Retinal pigment epithelial cell (primary cell): Measurements from ENCODE around the gene SELENOF.

Experiments
- DNase-seq: peaks from one replicate; pipeline ENCODE4 v3.0.0-alpha.2; 2010; ENCODE audit warnings: low read depth
- H3K4me3 ChIP-seq: 2 replicates; pipeline ENCODE4 v1.5.1; 2011; ENCODE audit warnings: mild to moderate bottlenecking, low read length, control low read depth, moderate library complexity
- CTCF ChIP-seq: conservative IDR thresholded peaks from 2 replicates; pipeline ENCODE4 v1.5.1; 2011; ENCODE audit warnings: low read depth, low read length, control low read depth, inconsistent platforms

Gene SELENOF

GRCh38 chr1:86938450-86938849 lies 24.5 kb upstream of the SELENOF start:
- no peak for DNase-seq
- TF ChIP-seq CTCF: no peak
- H3K4me3 ChIP-seq: no peak overlapping the region

- DNase-seq: no peak
Observed at GRCh38 chr1:86933562-86934377, 19.8 kb upstream of the SELENOF start.

GRCh38 chr1:86933051-86933450 lies 19.1 kb upstream of the SELENOF start:
- TF ChIP-seq CTCF: no peak
- no peak for DNase-seq
- no peak overlapping the region for H3K4me3 ChIP-seq

More at GRCh38 chr1:86933562-86934377, 19.8 kb upstream of the SELENOF start:
- TF ChIP-seq CTCF: no peak
- no peak overlapping the region for H3K4me3 ChIP-seq

GRCh38 chr1:86928819-86929218 lies 14.9 kb upstream of the SELENOF start:
- DNase-seq: no peak
- no peak overlapping the region for H3K4me3 ChIP-seq
- no peak for TF ChIP-seq CTCF

- no peak for DNase-seq
- no peak overlapping the region for H3K4me3 ChIP-seq
- no peak for TF ChIP-seq CTCF
Observed at GRCh38 chr1:86926883-86927282, 13.0 kb upstream of the SELENOF start.

GRCh38 chr1:86925742-86926141 lies 11.8 kb upstream of the SELENOF start:
- TF ChIP-seq CTCF: no peak
- no peak for DNase-seq

GRCh38 chr1:86924324-86924960 lies 10.5 kb upstream of the SELENOF start:
- no peak for DNase-seq
- TF ChIP-seq CTCF: no peak
- H3K4me3 ChIP-seq: no peak overlapping the region

More at GRCh38 chr1:86925742-86926141, 11.8 kb upstream of the SELENOF start:
- no peak overlapping the region for H3K4me3 ChIP-seq
